CD4-positive, alpha-beta T cell treated with Interleukin-21 for 1 hour (primary cell): ENCODE data around the gene PRR23C.

Experiments
- DNase-seq: peaks from one replicate; pipeline ENCODE4 v3.0.0-alpha.2; 2020

Gene PRR23C

DNA sequence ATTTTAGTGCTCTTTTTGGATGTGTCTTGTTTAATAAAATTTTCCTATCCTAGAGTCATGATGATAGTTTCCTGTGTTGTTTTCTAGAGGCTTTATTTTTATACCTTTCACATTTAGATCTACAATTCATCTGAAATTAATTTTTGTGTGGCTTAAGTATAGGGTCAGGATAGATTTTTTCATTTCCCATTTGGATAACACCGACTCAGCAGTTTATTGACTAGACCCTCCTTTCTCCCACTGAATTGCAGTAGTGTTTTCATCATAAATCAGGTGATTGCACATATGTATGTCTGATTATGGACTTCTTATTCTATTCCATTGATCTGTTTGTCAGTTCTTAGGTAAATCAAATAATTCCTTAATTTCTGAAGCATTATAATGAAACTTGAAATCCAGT is 49.0 kb downstream of the PRR23C start:
- no peak for DNase-seq
